SJSA1 (cell line): ENCODE measurements around the gene TGFBI. TPM values are rescaled to one million over a fixed set of nuclear protein-coding genes. Genes with fewer than 3 reads are reported as not detected.

Experiments
- DNase-seq, 2 experiments: peaks; one replicate each; pipeline ENCODE4 v3.0.0-alpha.2; 2015 to 2020; ENCODE audit warnings: low spot score in 2 of 2, low read depth in 1 of 2
- H3K27ac ChIP-seq: fragments of 250-450 bp; sonication (Bioruptor Pico); 2 replicates; pipeline ENCODE4 v1.5.1; 2020; ENCODE audit warnings: mild to moderate bottlenecking, moderate library complexity
- H3K27me3 ChIP-seq: fragments of 250-450 bp; sonication (Bioruptor Pico); replicated peaks from 2 replicates; pipeline ENCODE4 v1.5.1; 2020; ENCODE audit warnings: mild to moderate bottlenecking, moderate library complexity
- H3K36me3 ChIP-seq: fragments of 250-450 bp; sonication (Bioruptor Pico); 2 replicates; pipeline ENCODE4 v1.5.1; 2020; ENCODE audit warnings: mild to moderate bottlenecking
- H3K4me1 ChIP-seq: fragments of 250-450 bp; sonication (Bioruptor Pico); replicated peaks from 2 replicates; pipeline ENCODE4 v1.6.1; 2021; ENCODE audit warnings: mild to moderate bottlenecking
- H3K4me3 ChIP-seq: fragments of 250-450 bp; sonication (Bioruptor Pico); 2 replicates; pipeline ENCODE4 v1.5.1; 2020; ENCODE audit warnings: mild to moderate bottlenecking
- H3K9me3 ChIP-seq: fragments of 250-450 bp; sonication (Bioruptor Pico); replicated peaks from 2 replicates; pipeline ENCODE4 v1.5.1; 2020; ENCODE audit warnings: mild to moderate bottlenecking
- total RNA-seq: library from RNA; depleted of rRNA; stranded (reverse); fragments of >200 nt; shearing (Covaris generic); gene quantifications from 2 replicates; pipeline ENCODE4 v1.2.3, GENCODE V29; 2014

The TGFBI gene
- total RNA-seq, 1 experiment from 2014 or later = 172 TPM

DNA sequence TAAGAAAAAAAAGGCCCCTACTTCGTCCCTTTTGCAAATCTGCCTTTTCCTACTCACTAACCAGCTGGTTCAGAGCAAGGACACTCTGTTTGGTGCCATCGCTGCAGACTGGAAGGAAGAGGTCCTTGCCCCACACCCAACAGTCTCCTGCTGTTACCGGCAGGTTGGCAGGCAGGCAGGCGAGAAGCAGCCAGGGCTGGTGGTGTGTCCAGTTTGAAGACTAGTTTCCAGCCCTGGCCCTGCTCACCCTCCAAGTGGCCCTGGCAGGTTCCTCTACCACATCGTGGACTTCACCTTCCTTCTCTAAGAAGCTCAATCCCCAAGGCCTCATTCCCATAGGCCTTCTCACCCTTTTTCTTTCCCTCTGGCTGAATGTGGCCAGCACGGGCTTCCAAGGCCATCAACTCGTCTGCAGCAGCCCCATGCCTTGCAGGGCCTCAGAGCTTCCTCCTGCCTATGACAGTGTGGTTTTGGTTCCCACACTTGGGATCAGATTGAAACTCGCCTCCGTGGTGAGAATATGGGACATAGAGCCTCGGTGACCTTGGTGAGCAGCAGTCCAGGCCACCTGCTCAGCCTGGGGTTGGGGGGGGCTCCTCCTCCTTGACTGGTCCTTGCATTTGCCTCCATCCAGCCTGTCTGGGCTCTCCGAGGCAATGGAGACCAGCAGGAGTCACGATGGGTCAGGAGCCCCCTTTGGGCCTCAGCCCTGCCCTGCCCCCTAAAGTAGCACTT, 22.9 kb downstream of the TGFBI start:
- Histone ChIP-seq H3K27me3 (no peaks in the 10 kb centered on the region), H3K36me3 (peaks cover 73% of the 10 kb centered on the region)

DNA sequence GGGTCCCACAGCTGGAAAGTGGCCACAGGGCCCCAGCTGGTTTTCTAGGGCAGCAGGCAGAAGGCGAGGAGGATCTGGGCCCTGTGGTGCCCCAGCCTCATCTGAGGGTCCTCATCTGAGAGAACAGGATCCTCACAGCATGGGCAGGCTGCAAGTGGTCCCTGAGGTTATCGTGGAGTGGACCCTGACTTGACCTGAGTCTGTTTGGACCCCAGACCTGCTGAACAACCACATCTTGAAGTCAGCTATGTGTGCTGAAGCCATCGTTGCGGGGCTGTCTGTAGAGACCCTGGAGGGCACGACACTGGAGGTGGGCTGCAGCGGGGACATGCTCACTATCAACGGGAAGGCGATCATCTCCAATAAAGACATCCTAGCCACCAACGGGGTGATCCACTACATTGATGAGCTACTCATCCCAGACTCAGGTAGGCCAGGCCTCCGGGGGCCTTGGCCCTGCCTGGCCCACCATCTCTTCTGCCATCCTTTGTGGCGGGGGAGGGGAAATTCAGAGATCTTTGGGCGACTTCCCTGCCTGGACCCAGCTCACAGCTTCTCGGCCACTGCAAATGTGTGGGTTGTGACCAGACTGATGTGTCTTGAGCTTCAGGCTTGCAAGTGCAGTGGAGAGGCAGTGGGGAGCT, 24.0 kb downstream of the TGFBI start:
- Histone ChIP-seq H3K36me3 (peaks cover 66% of the 10 kb centered on the region), H3K4me1 (peaks cover 60% of the 10 kb centered on the region), H3K27me3 (no peaks in the 10 kb centered on the region), H3K4me3 (no peak overlapping the region), H3K9me3 (no peaks in the 10 kb centered on the region), H3K27ac (peak overlapping the region; percentile 88)
- no peak for DNase-seq

More for the DNA sequence above, 22.9 kb downstream of the TGFBI start:
- no peaks in the 10 kb centered on the region for H3K9me3 ChIP-seq
- H3K4me3 ChIP-seq = no peak overlapping the region
- H3K27ac ChIP-seq = 0 out of 2 replicates have a peak overlapping the region, but pooled peaks have one; percentile 88
- no peak for DNase-seq
- H3K4me1 ChIP-seq = peaks cover 48% of the 10 kb centered on the region

DNA sequence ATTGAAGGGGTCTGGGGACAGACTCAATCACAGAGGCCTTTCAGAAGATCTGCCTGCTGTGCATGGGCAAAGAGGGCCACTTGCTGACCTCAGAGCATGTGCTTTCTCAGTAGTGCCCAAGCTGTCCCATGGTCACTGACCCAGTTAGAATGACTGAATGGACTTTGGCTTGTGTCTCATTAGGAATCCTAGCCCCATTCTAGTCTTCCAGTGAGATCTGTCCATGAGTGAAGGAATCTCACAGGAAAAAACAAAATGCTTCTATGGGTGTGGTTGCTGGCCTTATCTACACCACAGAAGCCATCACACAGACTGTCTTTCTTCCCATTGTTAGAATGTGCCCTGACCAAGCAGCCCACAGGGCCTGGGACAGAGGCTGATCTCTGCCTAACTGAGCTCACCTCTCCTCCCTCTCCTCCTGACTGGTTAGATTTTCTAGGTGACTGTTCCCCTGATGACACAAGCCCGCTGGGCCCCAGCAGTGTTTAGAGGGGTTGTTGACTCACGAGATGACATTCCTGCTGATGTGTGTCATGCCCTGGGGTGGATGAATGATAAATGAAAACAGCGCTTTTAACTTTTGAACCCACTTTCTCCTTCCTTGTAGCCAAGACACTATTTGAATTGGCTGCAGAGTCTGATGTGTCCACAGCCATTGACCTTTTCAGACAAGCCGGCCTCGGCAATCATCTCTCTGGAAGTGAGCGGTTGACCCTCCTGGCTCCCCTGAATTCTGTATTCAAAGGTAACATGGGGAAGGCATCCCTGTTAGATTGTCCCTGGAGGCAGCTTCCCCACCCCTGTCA, 24.8 kb downstream of the TGFBI start:
- Histone ChIP-seq H3K27ac (peak overlapping the region; percentile 88), H3K4me3 (no peak overlapping the region), H3K27me3 (no peaks in the 10 kb centered on the region), H3K4me1 (peaks cover 65% of the 10 kb centered on the region), H3K9me3 (no peaks in the 10 kb centered on the region), H3K36me3 (peaks cover 59% of the 10 kb centered on the region)
- peak; percentile 98 for DNase-seq

DNA sequence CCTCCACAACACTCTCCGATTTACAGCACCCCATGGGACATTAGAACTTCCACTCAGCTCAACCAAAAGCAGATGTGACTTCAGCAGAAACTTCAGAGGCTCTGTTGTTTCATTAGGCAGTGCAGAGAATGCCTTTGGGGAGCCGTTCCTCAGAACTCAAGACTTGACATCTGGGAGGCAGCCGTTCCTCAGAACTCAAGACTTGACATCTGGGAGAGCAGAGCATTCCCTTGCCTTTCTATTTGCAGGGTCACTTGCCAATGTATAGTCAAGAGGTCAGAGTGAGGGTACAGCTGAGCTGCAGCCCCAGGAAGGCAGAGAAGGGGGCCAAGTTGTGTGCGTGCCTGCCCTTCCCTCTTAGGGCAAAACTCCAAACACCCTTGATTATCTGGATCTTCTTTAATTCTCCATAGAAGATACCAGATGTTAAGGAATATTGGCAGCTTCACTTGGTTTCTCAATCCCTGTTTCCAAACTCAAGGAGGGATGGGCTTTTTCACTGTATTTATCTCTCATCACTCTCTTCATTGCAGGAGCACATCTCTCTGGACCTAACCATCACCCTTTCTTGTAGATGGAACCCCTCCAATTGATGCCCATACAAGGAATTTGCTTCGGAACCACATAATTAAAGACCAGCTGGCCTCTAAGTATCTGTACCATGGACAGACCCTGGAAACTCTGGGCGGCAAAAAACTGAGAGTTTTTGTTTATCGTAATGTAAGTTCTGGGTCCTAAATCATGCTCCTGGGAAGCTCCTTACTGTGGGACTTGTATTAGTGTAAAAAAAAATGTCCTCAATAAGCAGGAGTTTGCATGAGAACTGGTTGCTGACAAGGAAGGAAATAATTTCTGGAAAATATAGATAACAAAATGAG, 25.6 kb downstream of the TGFBI start:
- Histone ChIP-seq H3K36me3 (peaks cover 57% of the 10 kb centered on the region), H3K4me3 (no peak overlapping the region), H3K27me3 (no peaks in the 10 kb centered on the region), H3K4me1 (peaks cover 73% of the 10 kb centered on the region), H3K9me3 (no peaks in the 10 kb centered on the region), H3K27ac (peak overlapping the region; percentile 88)
- DNase-seq = no peak

DNA sequence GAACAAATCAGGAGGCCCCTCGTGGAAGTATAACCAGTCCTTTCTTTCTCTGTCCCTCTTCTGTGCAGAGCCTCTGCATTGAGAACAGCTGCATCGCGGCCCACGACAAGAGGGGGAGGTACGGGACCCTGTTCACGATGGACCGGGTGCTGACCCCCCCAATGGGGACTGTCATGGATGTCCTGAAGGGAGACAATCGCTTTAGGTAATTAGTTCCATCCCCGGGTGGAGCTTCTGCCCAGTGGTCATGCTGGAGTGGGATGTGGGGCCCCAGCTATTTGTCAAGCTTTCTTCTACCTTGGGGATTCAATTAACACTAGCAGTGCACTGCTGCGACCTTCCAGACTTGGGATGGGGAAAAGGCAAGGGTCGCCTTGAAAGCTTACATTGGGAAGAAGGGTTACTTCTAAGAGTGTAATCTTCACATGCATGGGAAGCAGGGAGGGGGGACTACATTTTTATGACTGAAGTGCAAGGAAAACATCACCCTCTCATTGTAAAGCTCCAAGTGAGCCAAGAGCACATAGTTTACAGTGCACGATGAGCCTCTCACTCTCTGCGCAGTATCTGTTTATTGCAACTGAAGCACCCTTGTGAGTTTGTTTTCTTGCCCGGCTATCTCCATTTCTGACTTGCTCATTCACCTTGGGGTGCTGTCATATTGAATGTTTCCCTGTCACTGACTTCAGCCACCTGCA, 27.0 kb downstream of the TGFBI start:
- no peak for DNase-seq
- Histone ChIP-seq H3K27me3 (no peaks in the 10 kb centered on the region), H3K36me3 (peaks cover 60% of the 10 kb centered on the region), H3K4me3 (no peak overlapping the region), H3K4me1 (peaks cover 82% of the 10 kb centered on the region), H3K27ac (no peak overlapping the region), H3K9me3 (no peaks in the 10 kb centered on the region)

DNA sequence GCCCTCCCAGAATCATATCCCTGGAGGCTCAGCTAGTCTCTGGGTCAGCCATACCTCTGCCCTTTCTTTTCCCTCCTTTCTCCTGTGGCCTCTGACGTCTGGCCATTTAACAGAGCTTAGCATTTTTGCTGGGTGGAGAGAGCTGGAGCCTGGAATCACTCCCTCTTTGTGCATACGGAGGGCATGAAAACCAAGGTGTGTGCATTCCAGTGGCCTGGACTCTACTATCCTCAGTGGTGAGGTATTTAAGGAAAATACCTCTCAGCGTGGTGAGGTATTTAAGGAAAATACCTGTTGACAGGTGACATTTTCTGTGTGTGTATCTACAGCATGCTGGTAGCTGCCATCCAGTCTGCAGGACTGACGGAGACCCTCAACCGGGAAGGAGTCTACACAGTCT, 27.5 kb downstream of the TGFBI start:
- peak overlapping the region; percentile 76 for H3K27ac ChIP-seq
- peaks cover 82% of the 10 kb centered on the region for H3K4me1 ChIP-seq
- H3K9me3 ChIP-seq = no peaks in the 10 kb centered on the region
- no peak overlapping the region for H3K4me3 ChIP-seq
- DNase-seq = no peak
- H3K27me3 ChIP-seq = no peaks in the 10 kb centered on the region
- H3K36me3 ChIP-seq = peaks cover 62% of the 10 kb centered on the region

DNA sequence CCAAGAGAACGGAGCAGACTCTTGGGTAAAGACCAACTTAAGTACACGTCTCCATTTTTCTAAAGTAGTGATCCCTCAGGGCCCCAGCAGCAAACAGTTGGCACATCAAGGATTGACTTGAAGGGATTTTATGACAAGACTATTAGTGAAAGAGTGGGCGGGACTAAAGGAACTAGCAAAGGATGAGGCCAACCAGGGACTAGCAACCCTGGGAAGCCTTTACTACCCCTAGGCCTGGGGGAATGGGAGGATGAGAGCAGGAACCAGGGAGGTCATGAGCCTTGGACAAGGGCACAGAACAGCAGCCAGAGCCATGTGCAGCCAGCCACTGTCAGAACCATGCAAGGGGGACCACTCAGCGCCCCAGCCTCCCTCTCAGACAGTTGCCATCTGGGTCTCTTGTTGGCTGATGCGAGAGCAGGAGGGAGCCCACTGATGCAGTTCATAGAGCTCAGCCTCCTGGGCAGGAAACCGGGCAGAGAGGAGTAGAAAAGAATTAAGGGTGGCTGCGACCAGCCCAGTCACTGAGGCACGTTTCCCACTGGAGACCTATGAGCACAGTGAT, 28.1 kb downstream of the TGFBI start:
- Histone ChIP-seq H3K27ac (peak overlapping the region; percentile 76), H3K4me1 (peaks cover 81% of the 10 kb centered on the region), H3K27me3 (no peaks in the 10 kb centered on the region), H3K9me3 (no peaks in the 10 kb centered on the region), H3K4me3 (no peak overlapping the region), H3K36me3 (peaks cover 63% of the 10 kb centered on the region)
- no peak for DNase-seq

DNA sequence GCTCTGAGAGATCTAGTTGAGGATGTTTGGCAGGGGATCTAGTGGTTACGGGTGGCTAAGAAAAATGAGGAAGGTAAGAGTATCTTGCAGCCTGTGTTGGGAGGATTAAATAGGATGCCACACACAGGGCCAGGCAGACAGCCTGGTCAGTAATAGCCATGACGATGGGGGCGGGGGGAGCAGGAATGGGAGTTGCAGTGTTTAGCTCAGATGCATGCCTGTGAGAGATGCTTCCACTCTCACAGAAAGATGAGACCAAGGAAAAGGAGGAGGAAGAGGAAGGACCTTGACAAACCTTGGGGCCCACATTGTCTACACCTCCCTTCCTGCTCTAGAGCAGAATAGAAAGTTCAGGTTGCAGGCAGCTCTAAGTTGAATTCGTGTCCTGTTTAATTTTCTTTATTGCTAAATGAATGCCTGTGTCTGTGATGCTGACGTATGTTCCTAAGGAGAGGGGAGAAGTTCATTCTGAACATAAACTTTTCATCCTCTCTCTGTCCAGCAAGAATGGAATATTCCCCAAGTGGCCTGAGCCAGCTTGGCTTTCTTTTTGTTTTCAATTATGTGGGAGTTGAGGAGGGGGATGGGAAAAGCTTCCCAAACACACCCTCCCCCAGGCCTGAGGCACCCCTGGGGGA, 28.7 kb downstream of the TGFBI start:
- H3K4me3 ChIP-seq = no peak overlapping the region
- peak; percentile 90 to 93 for DNase-seq
- peaks cover 74% of the 10 kb centered on the region for H3K4me1 ChIP-seq
- no peaks in the 10 kb centered on the region for H3K9me3 ChIP-seq
- peaks cover 69% of the 10 kb centered on the region for H3K36me3 ChIP-seq
- no peaks in the 10 kb centered on the region for H3K27me3 ChIP-seq
- H3K27ac ChIP-seq = peak overlapping the region; percentile 76

DNA sequence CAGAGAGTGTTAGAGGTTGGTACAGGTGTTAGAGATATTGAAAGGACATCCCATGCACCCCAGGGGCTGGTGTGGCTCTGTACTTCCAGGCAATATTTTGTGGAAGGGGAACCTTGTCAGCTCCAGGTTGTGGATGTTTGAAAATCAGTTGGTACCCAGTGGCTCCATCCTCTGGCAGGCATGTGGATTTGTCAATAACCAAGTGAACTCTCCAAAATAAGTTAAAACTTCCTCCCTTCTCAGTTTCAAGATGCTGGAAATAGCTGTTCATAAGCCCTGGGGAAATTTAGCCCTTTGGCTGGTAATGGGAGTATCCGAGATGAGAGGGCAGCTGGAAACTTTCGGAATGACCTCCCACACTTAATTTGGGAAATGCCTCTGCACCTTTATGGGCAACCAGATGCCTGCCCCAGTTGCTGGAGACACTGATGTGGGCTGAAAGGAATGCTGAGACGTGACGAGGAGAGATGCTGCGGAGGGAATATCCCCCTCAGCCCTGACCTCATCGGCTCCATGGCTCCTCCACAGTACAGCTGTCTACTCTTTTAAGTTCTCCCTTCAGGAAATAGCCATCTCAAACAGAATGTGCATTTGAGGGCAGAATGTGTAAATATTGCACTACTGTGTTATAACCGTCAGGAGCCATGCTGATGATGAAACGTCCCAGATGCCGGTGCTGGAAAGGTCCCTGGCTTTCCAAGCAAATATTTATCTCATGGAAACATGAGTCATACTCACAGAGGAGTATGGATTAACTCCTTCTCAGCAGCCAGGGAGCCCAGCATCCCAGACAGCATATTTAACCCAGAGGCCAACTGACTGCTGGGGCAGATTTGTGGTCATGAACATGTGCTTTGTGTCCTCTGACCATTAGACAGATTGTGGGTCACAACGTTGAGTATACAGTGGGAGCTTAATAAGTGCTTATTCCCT, 29.5 kb downstream of the TGFBI start:
- Histone ChIP-seq H3K4me3 (no peak overlapping the region), H3K27me3 (no peaks in the 10 kb centered on the region), H3K36me3 (peaks cover 69% of the 10 kb centered on the region), H3K4me1 (peaks cover 67% of the 10 kb centered on the region), H3K27ac (peak overlapping the region; percentile 76), H3K9me3 (no peaks in the 10 kb centered on the region)
- DNase-seq = peak; percentile 99 to 100

DNA sequence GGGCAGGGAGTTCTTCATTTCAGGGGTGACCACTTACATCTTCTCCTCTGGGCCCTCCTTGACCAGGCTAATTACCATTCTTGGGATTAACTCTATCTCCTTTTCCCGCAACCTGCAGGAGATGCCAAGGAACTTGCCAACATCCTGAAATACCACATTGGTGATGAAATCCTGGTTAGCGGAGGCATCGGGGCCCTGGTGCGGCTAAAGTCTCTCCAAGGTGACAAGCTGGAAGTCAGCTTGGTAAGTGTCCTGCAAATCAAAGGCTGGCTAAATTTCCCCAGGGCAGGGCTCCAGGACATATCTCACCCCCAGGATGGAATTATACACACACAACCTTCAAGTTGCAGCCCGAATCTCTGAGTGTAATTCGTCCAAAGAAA, 30.2 kb downstream of the TGFBI start:
- Histone ChIP-seq H3K4me1 (peaks cover 60% of the 10 kb centered on the region), H3K27me3 (no peaks in the 10 kb centered on the region), H3K27ac (peak overlapping the region; percentile 36), H3K36me3 (peaks cover 76% of the 10 kb centered on the region), H3K9me3 (no peaks in the 10 kb centered on the region), H3K4me3 (no peak overlapping the region)
- no peak for DNase-seq

DNA sequence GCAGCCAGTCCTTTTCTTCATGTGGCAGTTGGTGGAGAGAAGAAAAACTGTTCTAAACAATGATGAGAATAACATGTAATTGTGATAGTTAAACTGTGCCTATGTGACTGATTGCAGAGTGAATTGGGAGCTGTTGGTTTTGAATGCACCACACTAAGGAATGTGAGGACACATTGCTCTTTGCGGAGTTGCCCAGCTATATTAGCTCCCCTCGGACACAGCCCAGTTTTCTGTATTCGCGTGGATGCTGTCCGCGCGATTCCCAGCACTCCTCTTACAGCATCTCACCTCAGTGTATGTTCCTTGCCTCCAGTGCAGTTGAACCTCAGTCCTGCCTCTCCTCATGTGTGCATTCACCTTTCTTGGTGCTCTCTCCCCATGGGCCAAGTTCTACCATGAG, 32.2 kb downstream of the TGFBI start:
- peaks cover 40% of the 10 kb centered on the region for H3K4me1 ChIP-seq

More for the DNA sequence above, 32.2 kb downstream of the TGFBI start:
- no peak for DNase-seq
- Histone ChIP-seq H3K4me3 (no peak overlapping the region), H3K27ac (no peak overlapping the region), H3K27me3 (no peaks in the 10 kb centered on the region), H3K9me3 (no peaks in the 10 kb centered on the region), H3K36me3 (peaks cover 64% of the 10 kb centered on the region)
